Heart right ventricle (tissue), 16 donors: ENCODE results near the gene LCN1. TPM values are rescaled to one million over a fixed set of nuclear protein-coding genes. Genes with fewer than 3 reads are reported as not detected.
A peak's percentile ranks its signal among the peaks of the same experiment; 100 is the strongest.

Source experiments
- ATAC-seq, 8 donors: fragments of 200-7000 bp; cut with Tn5 transposase; one replicate each; pipeline ENCODE4 v1.9.1; 2020; ENCODE audit warnings: mild to moderate bottlenecking in 8 of 8, moderate library complexity in 8 of 8, moderate number of reproducible peaks in 1 of 8
- DNase-seq, 2 donors: peaks; one replicate each; pipeline ENCODE4 v3.0.0-alpha.2; 2020
- H3K27ac ChIP-seq, 10 donors: fragments of 200-600 bp; sonication (generic) in 2 of 10; one replicate each; pipeline versions ENCODE4 v1.5.0 to v1.8.0; 2020 to 2022; ENCODE audit warnings: mild to moderate bottlenecking in 3 of 10
- H3K27me3 ChIP-seq, 7 donors: fragments of 200-600 bp; one replicate each; pipeline ENCODE4 v1.8.0; 2021 to 2022; ENCODE audit warnings: mild to moderate bottlenecking in 2 of 7
- H3K36me3 ChIP-seq, 9 donors: fragments of 200-600 bp; sonication (generic) in 1 of 9; one replicate each; pipeline versions ENCODE4 v1.5.0 to v1.8.0; 2020 to 2022; ENCODE audit warnings: mild to moderate bottlenecking in 2 of 9
- H3K4me1 ChIP-seq, 9 donors: fragments of 200-600 bp; sonication (generic) in 1 of 9; one replicate each; pipeline versions ENCODE4 v1.5.0 to v1.8.0; 2020 to 2022; ENCODE audit warnings: mild to moderate bottlenecking in 4 of 9
- H3K4me3 ChIP-seq, 10 donors: fragments of 200-600 bp; sonication (generic) in 2 of 10; one replicate each; pipeline versions ENCODE4 v1.5.0 to v1.8.0; 2020 to 2022; ENCODE audit warnings: mild to moderate bottlenecking in 7 of 10, moderate library complexity in 2 of 10
- H3K9me3 ChIP-seq, 11 donors: fragments of 200-600 bp in 10 of 11; sonication (generic) in 2 of 11; one replicate each; pipeline versions ENCODE4 v1.5.0 to v1.8.0; 2013 to 2022; ENCODE audit warnings: mild to moderate bottlenecking in 2 of 11, control low read depth in 1 of 11, moderate library complexity in 1 of 11
- WGBS, 2 donors: extraction: QIAGEN DNeasy Blood & Tissue Kit; methylation state at CpG; one replicate each; pipeline ENCODE4 v1.1.7; 2013; ENCODE audit warnings: inconsistent platforms in 1 of 2; 5-methylcytosine and 5-hydroxymethylcytosine counted together
- intact Hi-C, 10 donors: fragments of 100-400 bp; cut with DNase I; formaldehyde crosslinking; loops; one replicate each; pipeline versions ENCODE4 v1.11.1 to v1.14.2; 2022
- polyA plus RNA-seq, 2 donors: library from polyadenylated mRNA; stranded (reverse); fragments of 200-250 nt; gene quantifications; one replicate each; pipeline ENCODE4 v1.2.3, GENCODE V29; 2013
- total RNA-seq, 10 donors: library from RNA; stranded (reverse); fragmentation: NEBNext Ultra II Directional in 3 of 10; extraction: Animal tissue kit (Norgen Biotek cat#: 25700) in 3 of 10; gene quantifications; one replicate each; pipeline versions ENCODE4 v1.2.1 to v1.2.4, GENCODE V29; 2021 to 2023
- TF ChIP-seq, protein P1 (sequence below), 9 donors: fragments of 200-600 bp; sonication (generic) in 2 of 9; IDR thresholded peaks; one replicate each; pipeline versions ENCODE4 v1.5.0 to v1.8.0; 2021 to 2022; ENCODE audit warnings: antibody characterized with exemption in 9 of 9, mild to moderate bottlenecking in 5 of 9, moderate library complexity in 1 of 9
- donor health status: Arrhythmogenic right ventricular cardiomyopathy.
- donor health status: ischemic (EF 13 %, LVEDD 7.1; RV severe dilation, severe dysfunction).
- donor health status: healthy with polysubstance abuse.
- donor health status: DM: no; HTN: yes; CAD: no.
- donor health status: DM: no; HTN: no; CAD: no.
- donor health status: ischemic (EF 25% LVEDD 6.9; RV normal size, moderate dysfunction).
- donor health status: ischemic (EF 25% LVEDD 5.7; RV mildly dilated, moderate dysfunction).
- donor health status: healthy.
- donor health status: DM: yes; HTN: yes; CAD: no.
- donor health status: Ischemic cardiomyopathy.
- donor health status: ischemic (EF 35%, LVEDD 5.7; RV mildly dilated, moderate dysfunction).
- donor health status: nonischemic (EF 11% LVEDD 7.7; RV severe dilation, severe dysfunction).
- donor health status: DM: yes; HTN: yes; CAD: no.
- donor health status: PGD.
- donor health status: ischemic (EF 29% LVEDD 5.4; RV normal size, mild dysfunction).
- donor health status: nonischemic (EF 23%, LVEDD 6.1; RV moderate dilation, normal function).

LCN1 gene
- total and polyA plus RNA-seq, 12 donors = 0.13 to 0.76 (median 0.32) TPM; not detected in 9

DNA sequence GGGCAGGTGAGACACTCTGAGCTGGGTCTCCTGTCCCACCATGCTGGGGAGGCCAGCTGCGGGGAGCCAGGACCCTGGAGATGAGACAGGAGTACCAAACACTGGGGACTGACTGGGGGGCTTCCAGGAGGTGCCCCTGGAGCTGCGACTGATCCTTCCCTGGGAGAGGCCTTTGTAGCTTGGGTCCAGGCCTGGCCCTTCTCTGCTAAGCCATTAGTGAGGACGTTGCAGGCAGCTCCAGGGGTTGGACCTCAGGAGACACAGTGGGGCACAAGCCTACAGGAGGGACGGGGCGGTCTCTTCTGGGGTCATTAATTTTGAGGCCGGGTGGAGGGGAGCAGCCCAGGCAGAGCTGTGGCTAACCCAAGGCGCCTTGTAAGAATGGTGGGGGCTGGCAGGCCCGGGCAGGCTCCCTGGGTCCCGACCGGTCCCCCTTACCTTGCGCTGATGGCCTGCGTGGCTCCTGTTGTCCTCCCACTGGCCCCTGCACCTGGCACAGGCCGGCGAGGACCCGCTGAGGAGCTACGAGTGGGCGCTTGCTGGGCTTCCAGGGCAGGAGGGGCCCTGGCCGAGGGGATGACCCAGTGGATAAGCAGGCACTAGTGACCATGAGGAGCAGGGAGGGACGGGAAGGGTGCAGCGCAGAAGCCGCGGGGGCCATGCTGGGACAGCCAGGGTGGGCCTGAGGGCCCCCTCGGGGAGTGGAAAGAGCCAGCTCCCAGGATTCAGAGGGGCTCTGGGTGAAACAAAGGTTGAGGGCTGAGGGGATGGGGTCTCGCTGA, 15.6 kb upstream of the LCN1 start:
- DNase-seq (peak in 1 of 2 donors; percentile 11), ATAC-seq (no peak)
- WGBS, 2 donors = 86 to 90% methylated on average over 24 of the region's 24 CpGs
- Histone ChIP-seq H3K27ac (no peak overlapping the region), H3K4me3 (no peak overlapping the region), H3K4me1 (peaks cover 9 to 29% (median 16%) of the 10 kb centered on the region in 9 donors), H3K27me3 (no peaks in the 10 kb centered on the region), H3K36me3 (peaks cover 0 to 36% (median 10%) of the 10 kb centered on the region in 9 donors), H3K9me3 (peaks cover 0 to 21% (median 12%) of the 10 kb centered on the region in 11 donors)
- TF ChIP-seq, protein P1, sequence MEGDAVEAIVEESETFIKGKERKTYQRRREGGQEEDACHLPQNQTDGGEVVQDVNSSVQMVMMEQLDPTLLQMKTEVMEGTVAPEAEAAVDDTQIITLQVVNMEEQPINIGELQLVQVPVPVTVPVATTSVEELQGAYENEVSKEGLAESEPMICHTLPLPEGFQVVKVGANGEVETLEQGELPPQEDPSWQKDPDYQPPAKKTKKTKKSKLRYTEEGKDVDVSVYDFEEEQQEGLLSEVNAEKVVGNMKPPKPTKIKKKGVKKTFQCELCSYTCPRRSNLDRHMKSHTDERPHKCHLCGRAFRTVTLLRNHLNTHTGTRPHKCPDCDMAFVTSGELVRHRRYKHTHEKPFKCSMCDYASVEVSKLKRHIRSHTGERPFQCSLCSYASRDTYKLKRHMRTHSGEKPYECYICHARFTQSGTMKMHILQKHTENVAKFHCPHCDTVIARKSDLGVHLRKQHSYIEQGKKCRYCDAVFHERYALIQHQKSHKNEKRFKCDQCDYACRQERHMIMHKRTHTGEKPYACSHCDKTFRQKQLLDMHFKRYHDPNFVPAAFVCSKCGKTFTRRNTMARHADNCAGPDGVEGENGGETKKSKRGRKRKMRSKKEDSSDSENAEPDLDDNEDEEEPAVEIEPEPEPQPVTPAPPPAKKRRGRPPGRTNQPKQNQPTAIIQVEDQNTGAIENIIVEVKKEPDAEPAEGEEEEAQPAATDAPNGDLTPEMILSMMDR (IDR thresholded peaks at IDR 0.05) = no peak
- intact Hi-C loops = no loop called here

DNA sequence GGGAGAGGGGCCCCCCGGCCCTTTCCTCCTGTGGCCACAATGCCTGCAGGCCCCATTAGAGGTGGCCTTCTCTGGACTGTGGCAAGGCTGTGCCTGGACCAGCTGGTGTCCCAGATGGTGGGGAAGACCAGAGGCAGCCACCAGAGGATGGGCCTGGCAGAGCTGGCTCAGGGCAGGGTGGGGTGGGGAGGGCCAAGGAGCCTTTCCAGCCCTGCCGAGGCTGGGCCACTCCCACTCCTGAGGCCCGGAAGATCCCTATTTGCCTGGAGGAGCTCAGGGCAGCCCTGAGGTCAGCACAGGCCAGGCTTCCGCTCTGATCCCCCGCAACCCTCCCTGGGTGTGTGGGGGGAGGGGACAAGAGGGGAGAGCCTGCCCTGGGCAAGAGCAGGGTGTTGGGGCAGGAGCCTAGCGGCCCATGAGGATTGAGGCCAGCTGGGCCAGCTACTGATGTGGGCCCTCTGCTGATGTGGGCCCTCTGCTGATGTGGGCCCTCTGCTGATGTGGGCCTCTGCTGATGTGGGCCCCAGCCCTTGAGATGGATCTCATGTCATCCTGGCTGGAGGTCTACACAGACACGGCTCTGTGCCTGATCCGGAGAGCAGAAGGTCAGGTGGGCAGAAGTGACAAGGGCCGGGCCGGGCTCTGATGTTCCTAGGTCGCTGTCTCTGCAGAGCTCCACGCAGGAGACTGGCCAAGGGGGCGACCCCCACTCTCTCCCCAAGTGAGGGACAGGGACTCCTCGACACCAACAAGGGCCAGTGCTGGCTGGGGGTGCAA, 14.7 kb upstream of the LCN1 start:
- peaks cover 0 to 21% (median 12%) of the 10 kb centered on the region in 11 donors for H3K9me3 ChIP-seq
- peaks cover 6 to 24% (median 12%) of the 10 kb centered on the region in 9 donors for H3K4me1 ChIP-seq
- TF ChIP-seq, protein P1 (IDR thresholded peaks at IDR 0.05) = no peak
- no peak overlapping the region for H3K4me3 ChIP-seq
- no peaks in the 10 kb centered on the region for H3K27me3 ChIP-seq
- no peak overlapping the region for H3K27ac ChIP-seq
- 63 to 64% methylated on average over 14 of the region's 14 CpGs for WGBS, 2 donors
- H3K36me3 ChIP-seq = peaks cover 0 to 36% (median 10%) of the 10 kb centered on the region in 9 donors
- intact Hi-C loops = no loop called here
- ATAC-seq (peak in 1 of 8 donors; percentile 31), DNase-seq (peak in 1 of 2 donors; percentile 8)

GRCh38 chr9:135507104-135508035, 13.9 kb upstream of the LCN1 start:
- Histone ChIP-seq H3K4me1 (peaks cover 0 to 15% (median 3%) of the 10 kb centered on the region in 9 donors), H3K9me3 (peaks cover 0 to 21% (median 12%) of the 10 kb centered on the region in 11 donors), H3K36me3 (peaks cover 0 to 30% (median 10%) of the 10 kb centered on the region in 9 donors), H3K27ac (no peak overlapping the region), H3K27me3 (no peaks in the 10 kb centered on the region), H3K4me3 (no peak overlapping the region)
- ATAC-seq (no peak), DNase-seq (peak in 1 of 2 donors; percentile 8)
- 88% methylated on average over 23 of the region's 23 CpGs for WGBS, 2 donors
- intact Hi-C loops = no loop called here
- TF ChIP-seq, protein P1 (IDR thresholded peaks at IDR 0.05) = no peak
